NCI-H2196 treated with DMSO at 0.1 percent for 48 hours (cell line): ENCODE measurements around the gene ZNF516.

Experiments
- DNase-seq: peaks from one replicate; lab custom pipeline; 2025; ENCODE audit not compliant: unreplicated experiment; lab: John Stamatoyannopoulos, UW

ZNF516 gene

DNA sequence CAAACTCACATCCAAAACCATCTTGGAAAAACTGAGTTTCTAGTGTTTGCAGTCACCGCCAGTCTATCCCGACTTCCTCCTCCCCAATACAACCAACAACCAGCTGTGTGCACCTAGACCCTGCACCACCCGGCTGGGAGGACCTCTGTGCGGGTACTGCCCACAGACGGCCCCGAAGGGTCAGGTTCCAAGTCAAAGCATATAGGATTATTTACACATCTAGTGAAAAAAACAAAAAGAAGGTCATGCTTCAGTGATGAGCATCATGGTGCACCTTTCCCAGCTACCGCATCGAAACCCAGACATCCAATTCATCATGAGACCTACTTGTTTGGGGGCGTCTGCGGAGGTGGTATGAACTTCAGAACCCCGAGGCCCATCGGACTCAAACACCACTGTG lies 124.8 kb downstream of the ZNF516 start:
- DNase-seq, result no peak

DNA sequence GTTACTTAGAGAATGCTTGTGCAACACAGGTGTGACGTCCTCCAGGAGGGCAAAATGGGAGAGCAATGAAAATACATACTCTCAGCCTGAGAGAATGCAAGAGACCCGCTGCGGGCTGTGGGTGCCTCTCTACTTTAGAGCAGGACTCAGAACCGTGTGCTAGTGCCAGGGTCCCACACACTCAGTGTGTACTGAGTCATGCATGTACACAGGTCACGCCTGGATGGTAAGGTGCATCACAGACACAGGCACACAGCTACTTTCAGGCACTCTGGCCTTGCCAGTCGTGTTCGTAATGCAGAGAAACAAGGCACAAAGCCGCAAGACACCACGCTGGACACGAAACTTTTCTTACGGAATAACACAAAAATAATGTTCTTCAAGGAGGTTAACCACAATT lies 125.3 kb downstream of the ZNF516 start:
- DNase-seq, result no peak

DNA sequence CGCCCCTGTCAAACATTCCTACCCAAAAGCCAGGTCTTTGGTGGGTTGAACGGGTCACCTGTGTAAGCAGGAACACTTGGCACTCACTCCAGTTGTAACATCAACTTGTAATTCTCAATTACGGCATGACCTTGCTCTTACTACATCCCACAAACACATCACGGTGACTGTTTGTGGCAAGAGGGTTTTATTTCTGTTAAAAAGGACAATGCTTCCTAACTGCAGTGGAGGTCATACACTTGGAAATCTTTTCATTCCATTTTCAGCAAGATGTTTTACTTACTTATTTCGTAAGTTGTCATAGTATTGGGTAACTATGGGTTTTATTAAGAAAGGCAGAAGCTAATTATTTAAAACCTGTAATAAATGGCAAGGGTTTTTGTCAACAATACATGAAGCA lies 126.1 kb downstream of the ZNF516 start:
- no peak for DNase-seq

DNA sequence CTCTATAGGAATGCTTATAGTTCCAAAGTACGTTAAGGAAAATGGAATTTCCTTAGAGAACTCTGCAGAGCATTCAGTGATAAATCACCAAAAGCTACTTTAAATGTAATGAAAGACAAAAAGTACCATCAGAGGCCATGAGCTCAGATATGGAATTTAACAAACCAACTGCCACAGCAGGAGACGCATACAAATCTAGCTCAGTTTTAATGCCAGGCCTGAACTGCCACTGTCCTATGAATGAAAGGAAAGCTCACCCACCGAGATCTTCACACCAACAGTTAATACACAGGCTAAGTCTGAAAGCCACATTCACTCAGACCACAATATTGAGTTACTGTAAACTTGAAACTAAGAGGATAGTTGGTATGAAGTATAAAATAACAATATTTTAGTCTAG lies 126.8 kb downstream of the ZNF516 start:
- no peak for DNase-seq

DNA sequence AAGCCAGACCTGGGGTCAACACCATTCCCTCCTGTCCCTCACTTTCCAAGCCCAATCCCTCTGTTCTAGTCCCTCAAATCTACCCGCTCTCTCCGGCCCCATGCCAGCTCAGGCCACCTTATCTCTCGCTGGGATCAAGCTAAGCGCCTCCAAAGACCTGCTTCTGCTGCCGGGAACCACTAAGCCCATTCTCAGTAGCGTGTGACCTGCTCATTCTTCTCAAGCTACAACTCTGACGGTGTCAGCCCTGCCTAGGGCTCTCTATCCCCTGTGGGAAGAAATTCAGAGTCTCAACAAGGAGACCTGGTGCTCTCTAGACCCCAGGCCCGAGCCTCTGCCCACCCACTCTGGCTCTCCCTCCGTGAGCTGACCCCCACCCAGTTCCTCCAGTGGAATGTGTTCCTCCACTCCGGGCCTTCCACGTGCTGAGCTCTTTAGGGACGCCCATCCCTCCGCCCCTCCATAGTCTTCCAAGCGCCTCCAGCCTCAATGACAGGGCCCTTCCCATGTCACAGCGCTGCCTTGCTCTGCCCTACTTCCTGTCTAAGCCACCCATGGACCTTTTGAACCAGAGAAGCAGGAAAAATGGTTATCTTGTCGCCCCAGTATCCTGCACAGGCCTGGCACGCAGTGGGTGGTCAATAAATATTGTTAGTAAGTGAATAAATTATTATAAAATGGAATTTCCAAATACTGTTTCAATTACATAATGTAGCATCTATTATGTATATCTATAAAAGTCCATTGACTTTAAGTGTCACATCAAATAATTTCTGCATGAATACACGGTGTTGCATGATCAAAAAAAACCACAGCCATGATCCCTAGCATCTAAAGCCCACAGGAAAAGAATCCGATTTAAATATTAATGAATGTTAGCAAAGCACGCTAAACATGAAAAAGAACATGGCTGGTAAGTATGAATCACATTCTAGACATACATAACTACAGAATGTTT lies 127.6 kb downstream of the ZNF516 start:
- no peak for DNase-seq

DNA sequence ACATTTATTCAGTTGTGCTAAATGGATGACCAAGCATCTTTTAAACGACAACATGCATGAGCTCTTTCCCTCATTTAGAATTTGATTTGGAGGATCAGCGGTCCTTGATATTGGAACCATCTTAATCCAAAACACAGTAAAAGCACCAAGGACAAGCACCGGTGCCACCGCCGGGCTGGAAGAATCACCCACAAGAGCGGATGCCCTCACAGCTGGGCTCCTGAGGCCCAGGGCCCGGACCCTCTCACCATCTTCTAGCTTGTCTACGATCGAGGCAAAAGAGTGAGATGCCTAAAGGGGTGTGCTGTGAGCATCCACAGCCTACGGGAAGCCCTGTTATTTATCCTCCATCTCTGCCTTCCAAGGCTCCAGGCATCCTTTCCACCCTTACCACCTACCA lies 129.5 kb downstream of the ZNF516 start:
- DNase-seq, result no peak

DNA sequence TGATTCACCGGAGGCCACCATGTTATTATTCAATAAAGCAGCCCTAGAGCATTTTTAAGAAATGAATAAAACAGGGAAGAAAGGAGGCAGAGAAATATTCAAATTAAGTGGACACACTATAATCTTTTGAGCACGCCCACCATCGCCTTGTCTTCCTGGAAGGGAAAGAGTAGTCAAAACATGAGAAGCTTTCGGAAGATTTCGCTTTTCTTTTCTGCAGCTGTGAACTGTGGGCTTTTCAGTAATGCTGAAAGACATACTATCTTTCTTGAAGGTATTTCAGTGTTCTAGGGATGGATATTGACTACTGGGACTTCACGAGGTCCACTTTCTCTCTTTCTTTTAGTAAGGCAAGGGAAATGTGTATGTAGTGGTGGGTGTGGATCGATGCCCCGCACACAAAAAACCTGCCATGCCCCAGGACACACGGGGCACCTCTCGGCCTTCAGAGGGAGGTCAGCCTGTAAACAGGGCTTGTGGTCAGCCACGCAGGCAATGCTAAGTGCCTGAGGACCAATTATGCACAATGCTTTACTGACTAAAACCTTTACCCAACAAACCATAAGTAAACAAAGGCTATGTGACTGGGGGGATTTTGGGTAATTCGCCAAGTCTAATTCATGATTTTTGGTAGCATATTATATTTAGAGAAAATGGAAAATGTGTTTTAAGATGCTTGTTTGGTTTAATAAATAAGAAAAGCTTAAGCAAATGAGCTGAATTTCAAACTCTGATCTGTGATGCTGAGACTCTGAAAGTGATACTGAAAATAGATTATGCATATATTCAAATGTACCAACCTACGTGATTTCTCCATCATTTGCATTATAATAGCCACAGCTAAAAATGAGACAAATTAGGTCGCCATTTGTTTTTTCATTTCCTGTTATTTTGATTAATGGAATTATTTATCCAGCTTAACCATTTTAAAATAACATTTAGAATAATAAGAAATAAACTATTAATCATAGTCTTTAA lies 130.5 kb downstream of the ZNF516 start:
- DNase-seq, result no peak

DNA sequence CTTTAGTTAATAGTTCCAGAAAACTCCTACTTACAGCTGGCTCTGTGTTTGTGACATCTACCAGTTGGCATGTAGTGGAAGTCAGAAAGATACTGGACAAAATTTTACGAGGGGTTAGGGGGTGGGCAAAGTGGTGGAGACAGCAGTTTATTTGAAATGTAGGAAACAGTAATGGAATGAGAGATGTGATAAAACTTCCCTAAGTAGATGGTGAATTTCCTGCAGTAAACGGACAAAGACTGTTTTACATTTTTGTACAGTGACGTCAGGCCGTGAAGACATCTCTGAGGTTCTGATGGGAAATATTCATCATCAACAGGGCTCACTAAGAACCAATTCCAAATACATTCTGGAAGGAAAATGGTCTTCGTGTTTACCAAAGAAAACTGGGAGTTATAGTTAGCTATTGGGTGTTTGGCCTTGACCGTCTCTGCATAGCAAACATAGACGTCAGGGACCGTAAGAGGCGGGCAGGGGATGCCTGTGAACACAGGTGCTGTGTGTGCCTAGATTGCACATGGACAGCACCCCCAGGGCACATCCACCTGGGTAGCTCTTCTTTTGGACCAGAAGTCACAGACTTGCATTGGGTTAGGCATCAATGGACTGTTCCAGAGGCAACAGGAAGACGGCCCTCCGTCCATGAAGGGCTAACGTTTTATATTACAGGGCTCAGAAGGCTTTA lies 131.5 kb downstream of the ZNF516 start:
- DNase-seq, result no peak

DNA sequence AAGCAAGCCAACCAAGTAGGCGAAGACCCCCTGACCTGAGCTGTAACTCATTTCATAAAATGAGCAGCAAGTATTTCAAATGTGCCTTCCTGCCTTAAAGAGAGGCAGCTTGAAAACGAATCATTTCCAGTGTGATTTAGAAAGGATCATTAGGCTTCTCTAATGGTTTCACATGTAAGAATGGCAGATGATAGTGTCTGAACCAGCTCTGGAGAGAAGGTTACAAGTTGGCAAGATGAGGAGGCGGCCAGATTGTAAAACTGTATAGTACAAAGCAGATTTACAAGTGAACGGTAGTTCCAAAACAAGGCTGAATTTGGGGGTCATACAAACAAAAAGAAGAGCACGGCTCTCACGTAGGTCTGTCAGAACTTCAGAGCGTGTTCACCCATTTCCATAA lies 132.4 kb downstream of the ZNF516 start:
- no peak for DNase-seq

DNA sequence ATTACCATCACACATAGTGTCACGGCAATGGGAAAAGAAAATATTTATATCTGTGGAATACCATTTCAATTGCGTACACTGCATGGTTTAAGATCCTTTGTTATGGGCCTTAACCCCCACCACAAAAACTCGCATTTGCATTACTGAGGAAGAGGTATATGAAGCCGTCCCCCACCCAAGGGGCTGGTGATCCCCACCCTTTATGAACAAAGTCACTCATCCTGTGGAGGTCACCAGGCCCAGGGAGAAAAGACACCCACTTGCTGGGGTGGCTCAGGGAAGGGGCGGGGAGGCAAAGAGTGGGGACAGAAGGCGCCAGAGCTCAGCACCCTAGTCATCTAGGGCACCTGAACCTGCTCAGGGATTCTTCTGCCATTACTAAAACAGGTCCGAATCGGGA lies 133.8 kb downstream of the ZNF516 start:
- no peak for DNase-seq

DNA sequence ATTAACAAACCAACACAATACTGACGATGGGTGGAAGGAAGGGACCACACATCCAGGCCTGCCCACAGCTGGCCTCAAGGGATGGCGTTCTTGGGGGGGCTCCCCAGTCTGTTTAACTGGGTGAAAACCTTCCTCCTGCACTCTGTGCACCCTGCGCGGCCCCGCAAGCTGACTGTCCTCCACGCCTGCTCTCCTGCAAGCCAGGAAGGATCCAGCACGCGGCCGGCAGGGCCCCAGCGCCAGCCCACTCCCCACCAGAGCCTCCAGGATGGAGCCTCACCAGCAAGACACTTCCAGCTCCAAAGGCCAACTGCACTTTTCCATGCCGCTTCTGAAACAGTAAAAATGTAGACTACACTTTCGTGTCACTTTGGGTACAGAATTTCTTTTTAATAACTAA lies 135.1 kb downstream of the ZNF516 start:
- DNase-seq, result no peak

DNA sequence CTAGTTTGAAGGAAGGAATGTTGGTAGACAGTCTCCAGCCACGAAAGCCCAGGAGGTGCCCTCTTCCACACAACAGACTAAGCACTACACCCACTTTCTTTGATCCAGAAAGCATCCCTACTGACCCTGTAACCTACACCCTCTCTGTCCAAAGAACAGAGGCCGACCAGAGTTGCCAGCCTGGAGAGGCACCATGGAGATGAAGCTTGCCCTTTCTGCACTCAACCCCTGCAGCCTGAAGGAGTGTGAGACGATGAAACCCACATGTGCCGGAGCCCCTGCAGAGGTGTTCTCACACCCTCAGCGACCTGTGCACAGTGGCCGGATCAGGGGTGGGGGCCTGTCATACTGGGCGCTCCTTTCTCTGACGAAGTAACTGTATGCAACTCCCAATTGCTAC lies 136.3 kb downstream of the ZNF516 start:
- no peak for DNase-seq

DNA sequence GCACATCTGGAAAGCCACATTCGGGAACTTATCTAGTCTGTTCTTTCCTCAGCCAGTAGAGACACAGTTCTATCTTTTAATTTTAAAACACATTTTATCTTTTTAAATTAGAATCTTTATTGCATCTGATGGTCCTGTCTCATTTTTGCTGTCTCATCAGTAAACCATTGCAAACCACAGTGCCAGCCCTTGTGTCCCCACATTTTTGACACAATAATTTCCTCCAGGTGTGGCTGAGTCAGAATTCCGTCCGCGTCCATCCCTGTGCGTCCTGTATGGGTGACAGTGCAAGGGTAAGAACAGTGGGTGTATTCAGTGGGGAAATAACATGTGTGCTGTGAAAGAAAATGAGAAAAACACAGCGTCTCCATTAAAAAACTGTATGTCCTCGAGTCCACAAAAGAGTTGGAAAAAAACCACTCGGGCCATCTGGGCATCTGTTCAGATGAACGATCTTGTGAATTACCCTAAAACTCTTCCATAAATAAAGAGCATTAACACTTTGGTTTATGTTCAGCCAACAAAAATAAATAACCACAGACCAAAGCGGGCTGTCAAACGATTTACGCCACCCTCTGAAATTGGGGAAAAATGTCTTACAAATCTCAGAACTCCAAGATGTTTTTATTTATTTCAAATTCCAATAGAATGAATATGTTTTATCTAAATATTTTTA lies 137.3 kb downstream of the ZNF516 start:
- no peak for DNase-seq

DNA sequence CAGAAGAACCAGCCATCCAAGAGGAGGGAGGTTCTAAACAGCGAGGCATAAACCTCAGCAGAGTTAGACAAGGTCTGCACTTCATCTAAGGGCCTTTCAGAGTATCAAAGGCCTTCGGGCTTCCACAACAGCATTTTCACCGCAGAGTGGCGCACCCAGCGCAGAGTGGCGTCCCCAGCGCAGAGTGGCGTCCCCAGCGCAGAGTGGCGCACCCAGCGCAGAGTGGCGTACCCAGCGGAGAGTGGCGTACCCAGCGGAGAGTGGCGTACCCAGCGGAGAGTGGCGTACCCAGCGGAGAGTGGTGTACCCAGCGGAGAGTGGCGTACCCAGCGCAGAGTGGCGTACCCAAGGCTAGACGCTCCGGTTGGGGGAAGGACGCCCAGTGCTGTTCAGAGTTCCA lies 137.9 kb downstream of the ZNF516 start:
- no peak for DNase-seq

DNA sequence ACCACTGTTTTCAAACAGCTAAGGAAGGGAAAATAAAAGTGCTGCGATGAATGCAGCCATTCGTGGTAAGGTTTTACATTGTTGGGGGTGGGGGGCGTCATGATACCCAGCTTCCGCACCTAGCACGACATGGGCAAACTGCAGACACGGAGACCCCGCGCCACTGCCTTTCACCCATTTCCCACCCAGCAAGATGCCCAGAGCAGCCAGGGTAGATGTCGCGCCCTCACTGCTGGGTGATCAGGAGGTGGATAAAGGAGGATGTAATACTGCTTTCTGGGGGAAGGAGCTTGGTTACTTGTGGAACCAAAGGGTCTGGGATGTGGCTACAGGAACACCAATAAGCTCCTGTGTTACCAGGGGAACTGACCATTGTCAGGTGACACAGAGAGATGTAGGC lies 138.4 kb downstream of the ZNF516 start:
- no peak for DNase-seq

DNA sequence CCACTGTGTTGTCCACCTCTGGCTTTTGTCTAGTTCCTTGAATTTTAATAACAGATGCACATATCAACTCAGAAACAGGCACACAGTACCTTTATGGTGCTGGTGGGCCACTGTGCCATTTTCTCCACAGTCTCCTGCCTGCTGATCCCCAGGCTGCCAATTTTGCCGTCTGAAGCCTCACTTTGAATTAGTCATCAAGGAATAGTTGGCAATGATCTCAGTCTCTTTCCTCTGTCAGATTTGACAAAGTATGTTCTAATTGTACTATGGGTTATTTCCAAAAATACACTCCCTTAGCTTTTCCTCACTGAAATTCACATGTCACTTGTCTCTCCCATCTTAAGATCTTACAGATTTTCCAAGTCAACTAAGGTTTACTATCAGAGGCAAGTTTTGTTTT lies 140.7 kb downstream of the ZNF516 start:
- no peak for DNase-seq

DNA sequence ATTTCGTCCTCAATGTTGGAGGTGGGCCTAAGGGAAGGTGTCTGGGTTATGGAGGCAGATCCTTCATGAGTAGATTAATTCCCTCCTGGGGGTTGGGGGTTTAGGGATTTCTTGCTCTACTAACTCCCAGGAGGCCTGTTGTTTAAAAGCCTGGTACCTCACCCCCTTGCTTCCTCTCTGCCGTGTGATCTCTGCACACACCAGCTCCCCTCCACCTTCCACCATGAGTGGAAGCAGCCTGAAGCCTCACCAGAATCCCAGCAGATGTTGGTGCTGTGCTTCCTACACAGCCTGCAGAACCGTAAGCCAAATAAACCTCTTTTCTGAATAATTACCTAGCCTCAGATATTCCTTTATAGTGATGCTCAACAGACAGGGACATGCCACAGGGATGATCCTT lies 141.5 kb downstream of the ZNF516 start:
- no peak for DNase-seq

DNA sequence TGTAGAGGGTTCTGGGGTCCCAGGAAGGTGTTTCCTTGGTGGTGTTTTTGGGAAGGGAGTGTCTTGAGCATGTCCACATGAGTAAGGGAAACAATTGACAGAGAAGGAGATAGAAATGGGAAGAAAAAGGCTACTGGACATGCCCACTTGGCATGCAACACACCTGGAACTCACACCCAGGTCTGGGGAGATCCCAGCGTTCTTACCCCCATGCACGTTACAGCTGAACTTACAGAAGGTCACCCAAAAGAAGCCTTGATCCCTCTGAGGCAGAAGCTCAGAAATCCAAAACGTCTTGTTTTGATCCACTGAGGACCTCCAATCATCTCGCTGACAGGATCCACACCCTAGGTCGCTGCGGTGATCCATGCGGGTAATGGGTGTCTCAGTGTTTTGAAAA lies 142.0 kb downstream of the ZNF516 start:
- DNase-seq, result no peak

DNA sequence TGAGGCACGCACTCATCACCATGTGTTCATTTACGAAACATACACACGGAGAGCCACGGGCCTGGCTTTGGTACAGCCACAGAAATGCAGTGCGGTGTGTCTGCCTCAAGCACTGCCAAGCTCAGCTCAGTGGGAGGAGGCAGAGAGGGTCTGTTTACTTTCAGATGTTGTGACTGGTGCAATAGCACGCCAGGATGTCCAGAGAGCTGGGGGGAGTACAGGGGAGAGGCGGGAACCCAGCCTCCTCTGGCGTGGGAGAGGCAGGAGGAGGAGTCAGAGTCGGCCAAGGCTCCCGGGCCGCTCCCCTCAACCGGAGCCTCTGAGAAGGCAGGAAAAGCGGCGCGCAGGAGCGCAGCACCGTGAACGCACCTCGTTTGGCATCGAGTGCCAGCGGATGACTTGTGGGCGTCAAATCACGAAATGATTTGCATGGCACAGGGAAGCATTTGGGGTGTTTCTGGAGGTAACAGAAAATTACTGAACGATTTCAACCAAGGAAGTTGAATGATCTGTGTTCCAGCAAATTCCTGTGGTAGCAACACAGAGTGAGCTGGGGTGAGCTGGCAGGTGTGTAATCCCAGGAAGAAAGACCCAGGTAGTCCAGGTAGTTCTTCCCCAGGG lies 143.0 kb downstream of the ZNF516 start:
- no peak for DNase-seq
